Measurements from ENCODE around the gene RIBC1. TPM values are rescaled to one million over a fixed set of nuclear protein-coding genes. Genes with fewer than 3 reads are reported as not detected.
"Not testable (repeated sequence)": the region's sequence is repeated elsewhere in the genome, so short reads cannot be mapped to it uniquely, and the experiment has no call there.

Gene RIBC1
- total RNA-seq, 1 experiment from 2014 or later = 0.19 TPM

DNA sequence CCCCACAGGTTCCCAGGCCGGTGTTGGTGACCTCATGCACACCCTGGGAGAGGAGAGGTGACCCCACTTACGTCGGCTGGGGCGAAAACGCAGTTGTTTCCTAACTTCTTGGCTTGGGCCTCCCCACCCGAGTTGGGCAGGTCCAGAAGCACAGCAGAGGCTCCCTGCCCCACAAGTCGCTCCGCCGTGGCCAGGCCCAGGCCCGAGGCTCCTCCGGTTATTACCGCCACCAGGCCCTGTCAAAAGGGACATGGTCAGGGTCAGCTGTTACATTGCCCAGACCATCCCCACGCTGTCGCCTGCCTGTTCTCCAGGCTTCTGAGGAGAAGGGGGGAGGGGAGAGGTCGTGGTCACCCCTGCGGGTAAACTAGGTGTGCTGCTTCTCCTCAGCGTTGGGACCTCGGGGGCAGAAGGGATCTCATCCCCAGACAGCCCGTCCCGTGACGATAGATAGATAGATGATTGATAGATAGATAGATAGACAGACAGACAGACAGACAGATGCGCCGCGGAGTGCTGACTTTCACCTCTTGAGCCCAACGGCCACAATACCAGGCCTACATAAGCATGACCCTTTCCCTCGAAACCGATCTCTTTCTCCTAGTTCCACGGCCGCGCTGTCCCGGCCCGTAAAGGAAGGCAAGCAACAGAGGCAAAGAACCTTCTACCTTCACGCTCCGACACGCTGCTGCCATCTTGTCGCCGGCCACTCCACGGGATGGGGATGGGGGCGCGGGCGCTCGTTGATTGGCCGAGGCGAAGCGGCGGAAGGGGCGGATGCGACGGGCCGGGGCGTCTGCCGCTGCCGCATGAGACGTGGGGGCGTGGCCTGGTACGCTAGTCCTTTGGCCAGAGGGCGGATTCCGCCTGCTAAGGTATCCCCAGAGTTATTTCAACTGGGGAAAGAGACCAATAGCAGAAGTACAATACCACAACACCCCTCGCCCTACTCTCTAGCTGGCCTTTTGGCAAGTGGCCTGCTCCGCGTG is 11.3 kb downstream of the RIBC1 start, which contains the start of gene HSD17B10:
TSS of gene HSD17B10 (minus strand) at position 720 of the 989 bp plus-strand sequence. CDS start at position 695, 25 bp downstream.
- DNase-seq (ENCODE audit: low read depth) = peak; percentile 78

- DNase-seq (ENCODE audit: low read depth) = peak; percentile 37
Observed at GRCh38 chrX:53435997-53436396, 13.3 kb downstream of the RIBC1 start.

DNA sequence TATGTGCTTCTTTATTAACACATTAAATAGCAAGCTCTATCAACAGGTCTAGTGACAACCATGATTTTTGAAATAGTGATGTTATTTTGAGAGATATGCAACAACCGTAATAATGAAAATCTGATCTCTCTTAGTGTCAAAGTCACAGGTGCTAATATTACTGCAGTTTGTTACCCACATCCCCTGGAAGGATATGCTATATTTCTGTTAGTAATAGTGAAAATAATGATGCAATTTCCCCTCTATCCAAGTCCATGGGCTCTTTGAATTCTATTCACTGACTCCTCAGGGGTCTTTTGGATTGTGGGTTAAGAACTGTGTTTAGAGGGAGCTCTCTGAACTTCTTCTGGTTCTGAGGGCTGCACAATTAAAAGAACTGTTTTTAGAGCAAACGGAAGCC is 14.5 kb downstream of the RIBC1 start:
- no peak for DNase-seq (ENCODE audit: low read depth)

GRCh38 chrX:53438174-53438831 is 15.6 kb downstream of the RIBC1 start:
- no peak for DNase-seq (ENCODE audit: low read depth)

DNA sequence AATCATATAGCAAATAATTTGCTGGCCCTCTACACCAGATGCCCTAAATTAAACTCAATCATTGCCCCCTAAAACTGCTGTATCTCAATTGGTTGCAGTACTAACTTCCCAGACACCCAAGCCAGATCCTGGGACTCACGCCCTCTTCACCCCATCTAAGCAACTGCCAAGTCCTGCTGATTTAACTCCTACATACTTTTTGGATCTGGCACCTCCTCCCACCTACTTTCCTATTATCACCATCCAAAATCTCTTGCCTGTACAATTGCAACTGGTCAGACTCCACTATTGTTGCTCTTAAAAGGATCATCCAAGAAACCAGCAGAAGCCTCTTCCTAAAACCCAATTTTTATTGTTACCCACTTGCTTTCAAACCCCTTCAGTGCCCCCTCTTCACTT is 16.2 kb downstream of the RIBC1 start:
- no peak for DNase-seq (ENCODE audit: low read depth)

DNA sequence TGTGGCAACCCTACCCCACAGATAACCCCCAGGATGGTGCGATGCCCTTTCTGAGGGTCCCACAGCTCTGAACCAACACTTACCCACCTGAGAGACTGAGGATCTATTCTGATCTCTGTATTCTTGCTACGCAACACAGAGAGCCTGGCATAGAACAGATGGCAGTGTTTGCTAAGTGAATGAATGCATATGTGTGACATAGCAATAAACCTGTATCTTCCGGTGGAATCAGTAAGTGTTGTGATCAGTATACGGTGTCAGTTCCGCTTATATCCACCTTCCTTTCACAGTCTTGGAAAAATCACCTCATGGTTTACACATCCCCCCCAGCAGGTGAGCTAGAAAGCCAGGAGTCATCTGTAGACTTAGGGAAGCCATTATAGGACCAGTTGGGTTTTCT is 17.4 kb downstream of the RIBC1 start:
- no peak for DNase-seq (ENCODE audit: low read depth)

DNA sequence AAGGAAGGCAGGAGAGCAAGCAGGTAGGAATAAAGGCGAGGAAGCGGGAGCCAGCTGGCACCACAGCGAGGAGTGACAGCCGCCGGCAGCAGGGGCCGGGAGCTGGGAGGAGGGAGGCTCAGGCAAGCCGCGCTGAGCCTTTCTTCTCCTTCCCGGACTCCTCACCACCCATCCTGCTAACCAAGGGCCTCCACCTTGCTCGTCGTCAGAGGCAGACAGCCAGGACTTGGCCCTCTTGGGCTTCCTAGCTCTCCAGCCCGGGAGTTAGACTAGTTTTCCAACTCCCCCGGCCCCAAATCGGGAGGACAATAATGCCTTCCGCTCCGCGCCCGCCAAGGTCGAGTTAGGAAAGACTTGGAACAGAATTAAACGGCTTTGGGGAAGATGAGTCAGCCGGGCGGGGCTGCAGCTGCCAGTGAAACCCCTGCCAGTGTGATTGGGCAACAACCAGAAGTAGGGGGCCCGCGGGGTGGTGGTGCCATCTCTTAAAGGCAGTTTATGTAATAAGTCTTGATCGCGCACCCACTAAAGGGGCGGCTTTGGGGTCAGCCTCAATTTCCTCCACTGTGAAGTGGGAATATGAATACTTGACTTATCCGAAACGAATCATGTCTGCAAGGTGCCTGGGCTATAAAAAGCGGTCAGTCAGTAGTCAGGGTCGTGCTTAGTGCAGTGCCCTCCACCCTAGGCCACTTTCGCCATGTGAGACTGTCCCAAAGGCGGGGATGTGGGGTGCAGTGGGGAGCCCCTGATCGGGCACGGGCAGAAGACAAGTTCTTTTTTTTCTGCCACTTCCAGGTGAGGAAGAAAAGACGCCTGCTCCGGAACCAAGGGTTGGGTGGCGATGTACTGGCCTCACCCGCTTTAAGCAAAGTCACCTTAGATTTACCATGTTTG is 18.2 kb downstream of the RIBC1 start:
- peak; percentile 62 for DNase-seq (ENCODE audit: low read depth)

DNA sequence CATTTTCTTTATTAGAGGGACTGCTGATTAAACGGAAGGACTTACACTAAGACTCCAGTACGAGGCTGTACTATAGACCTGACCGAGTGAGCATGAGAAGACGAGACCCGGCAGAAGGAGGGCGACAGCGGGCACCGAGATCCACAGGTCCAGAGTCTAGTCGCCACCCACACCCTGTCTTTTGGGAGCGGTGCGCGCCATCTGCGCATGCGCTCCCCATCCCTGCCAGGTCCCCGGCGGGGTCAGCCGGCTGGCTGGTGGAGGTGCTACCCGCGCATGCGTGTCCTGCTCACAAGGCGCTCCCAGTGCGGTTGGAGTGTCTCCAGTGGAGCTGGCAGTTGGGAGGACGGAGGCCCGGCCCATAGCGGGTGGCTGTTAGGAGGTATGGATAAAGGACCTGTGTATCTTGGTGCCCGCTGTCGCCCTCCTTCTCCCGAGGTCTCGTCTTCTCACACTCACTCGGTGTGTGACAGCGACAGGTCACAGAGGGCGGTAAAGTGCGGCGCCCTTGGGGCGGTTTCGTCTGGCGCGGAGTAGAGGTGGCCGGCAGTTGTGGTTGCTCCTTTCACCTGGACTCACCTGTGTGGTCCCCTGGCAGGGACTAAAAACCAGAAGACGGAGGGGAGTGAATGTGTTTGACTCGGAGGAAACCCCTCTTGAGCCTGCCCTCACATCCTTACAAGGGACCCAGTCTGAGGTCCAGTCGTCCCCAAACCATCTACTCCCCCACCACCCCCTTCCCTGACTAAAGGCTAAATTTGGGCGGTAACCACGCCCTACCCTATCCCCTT is 19.1 kb downstream of the RIBC1 start:
- DNase-seq (ENCODE audit: low read depth) = peak; percentile 37

- DNase-seq (ENCODE audit: low read depth) = no peak
Observed at GRCh38 chrX:53442322-53442631, 19.6 kb downstream of the RIBC1 start.

- no peak for DNase-seq (ENCODE audit: low read depth)
Observed at GRCh38 chrX:53445977-53446376, 23.3 kb downstream of the RIBC1 start.

GRCh38 chrX:53447441-53447840 is 24.8 kb downstream of the RIBC1 start:
- DNase-seq (ENCODE audit: low read depth) = no peak

DNA sequence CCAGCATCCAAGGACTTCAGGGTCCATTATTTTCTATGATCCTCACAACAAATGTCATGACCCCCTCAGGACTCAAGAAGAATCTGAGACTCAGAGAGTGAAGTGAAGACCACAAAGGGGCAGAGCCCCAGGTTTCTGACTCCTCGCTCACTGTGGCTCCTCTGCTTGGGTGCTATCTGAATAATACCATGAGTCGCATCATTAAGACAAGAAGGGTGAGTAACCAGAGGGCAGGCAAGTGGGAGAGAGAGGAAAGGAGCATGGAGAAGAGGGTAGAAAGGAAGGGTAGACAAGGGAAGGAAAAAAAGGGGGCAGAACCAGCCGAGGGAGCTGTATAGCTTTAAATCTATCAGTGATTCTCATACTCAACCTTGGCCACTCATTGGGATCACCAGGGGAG is 27.0 kb downstream of the RIBC1 start:
- no peak for DNase-seq (ENCODE audit: low read depth)

DNA sequence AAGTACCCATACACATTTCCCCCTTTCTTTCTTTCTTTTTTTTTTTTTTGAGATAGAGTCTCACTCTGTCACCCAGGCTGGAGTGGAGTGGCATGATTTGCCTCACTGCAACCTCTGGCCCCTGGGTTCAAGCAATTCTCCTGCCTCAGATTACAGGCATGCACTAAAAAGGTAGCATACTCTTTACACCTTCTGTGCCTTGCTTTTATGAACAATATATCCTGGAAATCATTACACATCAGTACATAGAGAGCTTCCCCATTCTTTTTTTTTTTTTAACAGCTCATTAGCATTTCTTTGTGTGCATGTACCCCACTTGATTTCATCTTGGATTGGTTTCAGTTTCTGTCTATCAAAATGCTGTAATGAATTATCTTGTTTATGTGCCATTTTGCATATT is 30.1 kb downstream of the RIBC1 start:
- no peak for DNase-seq (ENCODE audit: low read depth)

GRCh38 chrX:53456254-53456653 is 33.6 kb downstream of the RIBC1 start:
- no peak for DNase-seq (ENCODE audit: low read depth)

- DNase-seq (ENCODE audit: low read depth) = no peak
Observed at GRCh38 chrX:53458082-53458481, 35.4 kb downstream of the RIBC1 start.

- not testable (repeated sequence) for DNase-seq (ENCODE audit: low read depth)
Observed at GRCh38 chrX:53468659-53469058, 46.0 kb downstream of the RIBC1 start.

GRCh38 chrX:53471346-53471745 is 48.7 kb downstream of the RIBC1 start:
- DNase-seq (ENCODE audit: low read depth) = no peak

- DNase-seq (ENCODE audit: low read depth) = no peak
Observed at GRCh38 chrX:53474707-53475106, 52.0 kb downstream of the RIBC1 start.

DNA sequence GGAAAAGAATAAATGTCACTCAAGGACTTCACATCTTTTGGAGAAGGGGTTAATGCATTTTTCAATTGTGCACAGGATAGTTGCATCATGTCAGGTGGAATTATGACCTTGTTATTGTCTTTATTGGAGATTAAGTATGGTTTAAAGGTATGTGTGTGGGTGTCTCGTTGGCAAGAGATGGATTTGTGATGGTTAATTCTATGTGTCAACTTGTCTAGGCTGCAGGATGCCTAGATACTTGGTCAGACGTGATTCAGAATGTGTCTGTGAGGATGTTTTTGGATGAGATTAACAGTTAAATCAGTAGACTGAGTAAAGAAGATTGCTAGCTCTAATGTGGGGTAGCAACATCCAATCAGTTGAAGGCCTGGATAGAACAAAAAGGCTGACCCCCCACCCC is 53.7 kb downstream of the RIBC1 start:
- DNase-seq (ENCODE audit: low read depth) = no peak

DNA sequence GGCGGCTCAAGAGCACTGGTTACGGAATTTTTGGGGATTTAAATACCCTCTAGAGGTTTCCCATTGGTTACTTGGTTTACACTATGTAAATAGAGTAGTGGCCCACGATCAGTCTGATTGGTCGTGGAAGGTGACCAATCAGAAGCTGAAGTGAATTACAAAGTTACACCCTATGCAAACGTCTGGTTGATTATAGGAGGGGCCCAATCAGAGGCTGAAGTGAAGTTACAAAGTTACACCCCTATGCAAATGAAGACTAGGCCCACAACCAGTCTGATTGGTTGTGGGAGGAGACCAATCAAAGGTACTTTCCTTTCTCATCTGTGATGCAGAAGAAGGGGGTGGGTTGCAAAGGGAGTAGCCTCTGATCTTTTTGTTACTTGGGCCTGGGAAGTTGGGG is 56.6 kb downstream of the RIBC1 start:
- peak; percentile 40 for DNase-seq (ENCODE audit: low read depth)
